Measurements from ENCODE around the gene RLF. TPM values are rescaled to one million over a fixed set of nuclear protein-coding genes. Genes with fewer than 3 reads are reported as not detected.

The RLF gene
- total RNA-seq, 1 donor from 2014 or later = 12.7 TPM

DNA sequence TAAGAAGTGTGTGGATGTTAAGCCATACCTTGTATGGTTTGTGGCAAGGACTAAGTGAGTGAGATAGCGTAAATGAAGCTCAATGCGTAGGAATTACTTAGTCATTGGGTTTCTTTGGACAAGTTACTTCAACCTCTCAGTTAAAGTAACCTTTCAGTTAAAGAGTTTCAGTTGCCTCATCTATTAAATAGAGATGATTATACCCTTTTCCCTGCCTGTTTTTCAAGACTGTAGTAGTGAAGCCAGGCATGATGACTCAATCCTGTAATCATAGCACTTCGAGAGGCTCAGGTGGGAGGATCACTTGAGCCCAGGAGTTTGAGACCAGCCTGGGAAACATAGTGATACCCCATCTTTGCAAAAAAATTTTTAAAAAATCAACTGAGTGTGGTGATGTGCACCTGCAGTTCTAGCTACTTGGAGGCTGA lies 103.2 kb downstream of the RLF start:
- DNase-seq (ENCODE audit: missing footprints) (no peak), ATAC-seq (no peak)
- intact Hi-C loops (cut with DNase I) = no loop called here

DNA sequence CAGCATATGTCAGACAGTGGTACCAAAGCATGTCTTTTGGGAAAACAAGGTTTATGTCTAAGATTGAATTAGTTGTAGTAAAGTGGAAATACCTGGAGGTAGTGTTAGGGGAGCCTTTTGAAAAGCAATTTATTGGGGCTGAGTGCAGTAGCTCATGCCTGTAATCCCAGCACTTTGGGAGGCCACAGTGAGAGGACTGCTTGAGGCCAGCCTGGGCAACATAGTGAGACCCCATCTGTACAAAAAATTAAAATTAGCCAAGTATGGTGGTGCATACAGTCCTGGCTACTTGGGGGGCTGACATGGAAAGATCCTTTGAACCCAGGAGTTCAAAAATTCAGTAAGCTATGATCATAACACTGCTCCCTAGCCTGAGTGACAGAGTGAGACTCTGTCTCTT lies 104.1 kb downstream of the RLF start:
- DNase-seq (ENCODE audit: missing footprints) (no peak), ATAC-seq (no peak)
- intact Hi-C loops (cut with DNase I) = no loop called here

DNA sequence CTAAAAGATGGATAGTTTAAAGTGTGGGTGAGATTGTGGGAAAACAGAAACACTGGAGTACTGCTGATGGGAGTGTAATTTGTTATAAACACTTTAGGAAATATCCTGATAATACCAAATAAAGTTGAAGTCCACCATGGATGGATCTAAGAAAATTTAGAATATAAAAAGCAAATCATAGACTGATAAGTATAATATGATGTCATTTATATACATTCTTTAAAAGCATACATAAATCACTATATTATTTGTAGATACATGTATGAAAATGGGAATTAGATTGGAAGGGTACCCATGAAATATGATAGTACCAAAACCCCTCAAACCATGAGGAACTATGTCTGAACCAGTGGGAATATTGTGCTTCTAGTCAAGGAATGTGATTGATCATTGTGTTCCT lies 104.7 kb downstream of the RLF start:
- intact Hi-C loops (cut with DNase I) = no loop called here
- ATAC-seq (no peak), DNase-seq (ENCODE audit: missing footprints) (no peak)

DNA sequence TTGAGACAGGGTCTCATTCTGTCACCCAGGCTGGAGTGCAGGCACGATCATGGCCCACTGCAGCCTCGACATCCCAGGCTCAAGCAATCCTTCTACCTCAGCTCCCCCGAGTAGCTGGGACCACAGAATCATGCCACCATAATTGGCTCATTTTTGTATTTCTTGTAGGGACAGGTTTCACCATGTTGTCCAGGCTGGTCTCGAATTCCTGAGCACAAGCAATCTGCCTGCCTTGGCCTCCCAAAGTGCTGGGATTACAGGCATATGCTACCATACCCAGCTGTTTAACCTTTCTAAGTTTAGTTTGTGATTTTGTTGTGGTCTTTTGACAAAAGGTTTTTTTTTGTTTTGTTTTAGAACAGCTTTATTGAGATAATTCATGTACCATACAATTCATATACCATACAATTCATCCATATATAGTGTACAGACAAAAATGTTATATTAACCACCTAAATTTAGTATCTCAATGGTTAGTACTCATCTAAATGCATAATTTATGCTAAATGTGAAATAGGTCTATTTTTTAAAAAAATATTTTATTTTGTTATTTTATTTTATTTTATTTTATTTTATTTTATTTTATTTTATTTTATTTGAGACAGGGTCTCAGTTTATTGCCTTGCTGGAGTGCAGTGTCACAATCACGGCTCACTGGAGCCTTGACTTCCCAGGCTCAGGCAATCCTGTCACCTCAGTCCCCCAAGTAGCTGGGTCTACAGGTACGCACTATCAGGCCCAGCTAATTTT lies 105.8 kb downstream of the RLF start:
- ATAC-seq = no peak
- DNase-seq (ENCODE audit: missing footprints) = no peak
- intact Hi-C loops (cut with DNase I) = no loop called here

DNA sequence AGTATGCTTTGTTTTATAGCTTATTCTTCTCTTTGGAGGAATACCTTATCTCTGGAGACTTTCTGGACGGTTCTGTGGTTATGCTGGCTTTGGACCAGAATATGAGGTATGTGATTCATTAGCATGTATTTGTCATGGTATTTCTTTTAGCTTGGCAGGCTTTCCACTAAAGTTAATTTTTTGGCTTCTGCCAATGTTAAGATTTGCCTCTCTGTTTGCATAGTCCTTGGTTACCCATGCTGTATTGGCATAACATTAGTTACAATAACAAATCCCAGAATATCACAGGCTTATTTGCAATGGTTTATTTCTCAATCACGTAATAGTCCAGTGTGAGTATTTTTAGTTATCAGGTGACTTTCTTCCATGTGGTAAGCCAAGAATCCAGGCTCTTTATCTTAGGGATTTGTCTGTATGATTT lies 106.6 kb downstream of the RLF start:
- intact Hi-C loops (cut with DNase I) = no loop called here
- ATAC-seq (peak; percentile 89), DNase-seq (ENCODE audit: missing footprints) (no peak)

DNA sequence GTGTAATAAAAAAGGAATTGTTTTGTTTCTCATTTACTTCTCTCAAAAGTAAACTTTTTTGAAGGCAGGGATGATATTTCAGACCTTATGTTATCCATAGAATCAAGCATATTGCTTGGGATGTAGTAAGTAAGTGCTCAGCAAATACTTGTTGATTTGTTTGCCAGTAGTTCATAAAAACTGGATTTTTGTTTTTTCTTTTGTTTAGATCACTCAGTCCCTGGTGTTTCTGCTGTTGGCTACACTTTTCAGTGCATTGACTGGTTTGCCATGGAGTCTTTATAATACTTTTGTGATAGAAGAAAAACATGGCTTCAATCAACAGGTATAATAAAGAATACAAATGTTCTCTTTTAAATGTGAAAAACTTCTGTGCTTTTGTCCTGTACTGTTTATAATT lies 107.0 kb downstream of the RLF start:
- DNase-seq (ENCODE audit: missing footprints) (no peak), ATAC-seq (no peak)
- intact Hi-C loops (cut with DNase I) = no loop called here

DNA sequence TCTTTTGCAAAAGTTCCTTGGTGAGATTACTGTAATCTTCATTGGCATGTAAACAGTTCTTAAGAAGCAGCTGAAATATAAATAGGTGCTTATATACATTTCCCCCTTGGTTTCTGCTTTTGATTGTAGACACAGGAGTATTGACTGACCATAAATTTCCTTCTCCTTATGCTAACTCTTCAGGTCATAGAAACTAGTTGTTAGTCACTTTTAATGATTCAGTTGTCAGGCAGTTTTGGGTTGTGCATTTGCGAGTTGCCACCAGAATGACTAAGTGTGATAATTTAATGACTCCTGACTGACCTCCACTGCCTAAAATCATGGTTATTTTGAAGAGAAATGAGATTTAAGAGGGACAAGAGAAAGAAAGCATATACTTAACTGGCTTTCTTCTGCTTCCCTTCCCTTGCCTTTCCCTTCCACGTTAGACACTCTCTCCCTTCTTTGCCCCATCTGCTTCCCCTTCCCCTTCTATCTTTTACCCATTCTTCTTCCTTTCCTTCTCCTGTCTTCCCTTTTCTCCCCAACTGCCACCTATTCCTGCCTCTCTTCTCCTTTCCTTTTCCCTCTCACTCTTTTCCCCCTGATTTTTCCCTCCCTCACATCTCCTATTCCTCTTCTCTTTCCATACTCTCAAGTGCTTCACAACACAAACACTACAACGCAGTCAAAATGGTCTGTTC lies 109.1 kb downstream of the RLF start:
- DNase-seq (ENCODE audit: missing footprints) (no peak), ATAC-seq (no peak)
- intact Hi-C loops (cut with DNase I) = no loop called here

DNA sequence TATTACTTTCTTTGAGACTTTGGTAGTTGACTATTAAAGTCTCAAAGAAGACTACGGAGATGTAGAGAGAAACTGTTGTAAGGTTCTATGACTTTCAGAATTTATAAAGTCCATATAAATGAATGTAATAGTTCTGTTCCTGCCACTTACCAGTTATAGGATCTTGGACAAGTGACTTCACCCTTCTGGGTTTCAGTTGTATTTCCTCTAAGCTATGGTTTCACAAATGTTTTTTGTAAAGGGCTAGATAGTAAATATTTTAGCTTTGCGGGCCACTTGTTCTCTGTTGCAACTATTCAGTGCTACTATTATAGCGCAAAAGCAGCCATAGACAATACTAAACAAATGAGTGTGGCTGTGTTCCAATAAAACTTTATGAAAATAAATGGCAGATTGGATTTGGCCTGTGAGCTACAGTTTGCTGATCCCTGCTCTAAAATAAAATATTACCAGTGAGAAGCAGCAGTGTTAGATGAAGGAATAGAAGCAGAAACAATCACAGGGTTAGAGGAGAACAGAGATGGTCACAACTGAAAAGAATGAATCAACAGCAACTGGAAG lies 111.5 kb downstream of the RLF start:
- no peak for ATAC-seq
- DNase-seq (ENCODE audit: missing footprints) = no peak
- intact Hi-C loops (cut with DNase I) = no loop called here

DNA sequence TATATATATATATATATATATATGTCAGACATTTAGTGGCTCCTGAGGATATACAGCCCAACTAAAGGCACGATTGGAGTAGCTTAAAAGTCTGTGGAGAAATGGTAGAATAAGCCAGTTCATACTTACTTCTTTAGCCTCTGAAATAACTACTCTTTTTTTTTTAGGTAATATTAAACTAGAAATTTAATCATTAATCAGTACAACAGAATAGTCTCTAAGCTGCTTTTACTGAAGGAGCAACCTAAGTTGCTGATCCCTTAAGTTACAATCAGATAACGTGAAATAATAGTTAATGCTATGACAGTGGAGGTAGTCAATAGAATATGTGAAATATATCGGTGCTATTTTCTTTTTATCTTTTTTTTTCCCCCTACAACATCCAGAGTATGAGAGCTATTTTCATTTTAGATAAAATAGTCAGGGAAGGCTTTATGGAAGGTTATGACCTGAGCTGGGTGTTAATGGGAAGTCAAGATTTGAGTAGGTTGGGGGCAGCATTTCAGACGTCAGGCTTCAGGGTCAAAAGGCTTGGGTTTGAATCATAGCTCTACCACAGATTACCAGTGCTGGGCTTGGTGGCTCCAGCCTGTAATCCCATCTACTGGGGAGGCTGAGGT lies 112.5 kb downstream of the RLF start:
- ATAC-seq (no peak), DNase-seq (ENCODE audit: missing footprints) (no peak)
- intact Hi-C loops (cut with DNase I) = no loop called here

DNA sequence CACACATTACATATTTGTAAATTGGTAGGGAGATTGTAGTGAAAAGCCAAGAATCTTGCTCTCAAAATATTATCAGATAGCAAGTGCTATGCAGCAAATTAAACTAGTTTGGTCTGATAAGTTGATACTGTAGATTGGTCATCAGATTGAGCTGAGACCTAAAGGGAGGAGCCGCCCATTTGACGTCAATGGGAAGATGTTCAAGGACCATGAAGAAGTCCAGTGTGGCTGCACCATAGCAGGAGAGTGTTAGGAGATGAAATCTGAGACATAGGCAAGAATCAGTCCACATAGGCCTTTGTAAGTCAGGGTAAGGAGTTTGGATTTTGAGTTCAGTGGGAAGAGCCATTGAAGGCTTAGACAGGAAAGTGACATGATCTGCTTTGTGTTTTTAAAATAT lies 113.1 kb downstream of the RLF start:
- intact Hi-C loops (cut with DNase I) = no loop called here
- ATAC-seq (no peak), DNase-seq (ENCODE audit: missing footprints) (no peak)

DNA sequence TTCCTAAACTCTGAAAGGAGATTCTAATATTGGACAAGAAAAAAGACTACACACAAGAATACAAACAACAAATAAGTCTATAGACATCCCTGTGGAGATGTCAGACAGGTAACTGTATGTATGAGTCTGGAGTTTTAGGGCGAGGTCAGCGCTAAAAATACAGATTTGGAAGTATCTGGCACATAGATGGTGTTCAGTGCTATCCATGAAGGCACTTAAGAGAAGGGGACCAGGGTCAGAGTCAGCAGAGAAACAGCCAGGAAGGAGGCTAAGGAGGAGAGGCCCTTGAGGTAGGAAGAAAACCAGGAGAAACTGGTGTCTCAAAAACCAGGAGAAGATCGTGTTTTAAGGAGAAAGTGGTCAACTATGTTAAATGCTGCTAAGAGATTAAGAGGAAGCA lies 114.9 kb downstream of the RLF start:
- intact Hi-C loops (cut with DNase I) = no loop called here
- ATAC-seq (no peak), DNase-seq (ENCODE audit: missing footprints) (no peak)

DNA sequence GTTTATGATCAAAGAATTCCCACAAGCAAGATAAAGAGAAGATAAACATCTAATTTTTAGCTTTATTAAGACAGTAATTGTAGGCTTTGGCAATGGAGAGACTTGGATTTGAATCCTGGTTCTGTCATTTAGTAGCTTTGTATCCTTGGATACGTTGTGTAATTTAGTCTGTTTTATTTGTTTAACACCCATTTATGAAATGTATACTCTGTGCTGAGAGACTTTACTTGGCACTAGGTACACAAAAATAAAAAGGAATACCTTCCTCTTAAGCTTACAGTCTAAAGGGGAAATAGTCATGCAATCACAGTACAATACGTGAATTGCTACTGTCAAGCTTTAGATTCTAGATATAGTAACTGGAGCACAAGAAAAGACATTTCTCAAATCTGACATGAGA lies 120.7 kb downstream of the RLF start:
- no peak for ATAC-seq
- intact Hi-C loops (cut with DNase I) = no loop called here
- DNase-seq (ENCODE audit: missing footprints) = no peak

Other genes with a start within 250 kb of the RLF start
- gene MFSD2A, start 206.2 kb upstream of the RLF start, total RNA-seq = 0.65 TPM
- gene CAP1, start 120.7 kb upstream of the RLF start, total RNA-seq = 88.8 TPM
- 44.1 TPM for gene PPT1, start 64.1 kb upstream of the RLF start, total RNA-seq
- gene TMCO2, start 86.5 kb downstream of the RLF start, total RNA-seq = not detected
- 37.4 TPM for gene ZMPSTE24, start 96.8 kb downstream of the RLF start, total RNA-seq
- 0.24 TPM for gene COL9A2, start 155.9 kb downstream of the RLF start, total RNA-seq
- gene SMAP2, start 212.3 kb downstream of the RLF start, total RNA-seq = 16.3 TPM